IgD-negative memory B cell (primary cell): Measurements from ENCODE around the gene CCT7. TPM values are rescaled to one million over a fixed set of nuclear protein-coding genes. Genes with fewer than 3 reads are reported as not detected.

Source experiments
- H3K27ac Mint-ChIP-seq, 3 donors: one replicate each; pipeline ENCODE4 v1.8.0; 2020 to 2022; ENCODE audit warnings: mild to moderate bottlenecking in 3 of 3, mixed read lengths in 3 of 3, moderate library complexity in 1 of 3
- H3K27me3 Mint-ChIP-seq: one replicate; pipeline ENCODE4 v1.8.0; 2021; ENCODE audit warnings: mixed read lengths
- H3K36me3 Mint-ChIP-seq: one replicate; pipeline ENCODE4 v1.8.0; 2020; ENCODE audit warnings: mild to moderate bottlenecking, mixed read lengths
- H3K4me1 Mint-ChIP-seq, 3 donors: one replicate each; pipeline ENCODE4 v1.8.0; 2020 to 2022; ENCODE audit warnings: mixed read lengths in 3 of 3, mild to moderate bottlenecking in 1 of 3
- H3K4me3 Mint-ChIP-seq, 4 donors: one replicate each; pipeline ENCODE4 v1.8.0; 2020 to 2022; ENCODE audit warnings: mild to moderate bottlenecking in 4 of 4, mixed read lengths in 4 of 4, moderate library complexity in 3 of 4
- H3K9me3 Mint-ChIP-seq, 3 donors: one replicate each; pipeline ENCODE4 v1.8.0; 2020 to 2021; ENCODE audit warnings: mixed read lengths in 3 of 3, mild to moderate bottlenecking in 1 of 3
- polyA plus RNA-seq: library from polyadenylated mRNA; unstranded; fragments of 300-500 nt; fragmentation: Illumina TruSeq; gene quantifications from one replicate; pipeline ENCODE4 v1.2.3, GENCODE V29; 2021

Gene CCT7
- polyA plus RNA-seq, 1 donor from 2014 or later, result 242 TPM

- Mint-ChIP-seq H3K27me3 (peaks cover 1% of the 10 kb centered on the region), H3K4me1 (peaks cover 11 to 23% (median 15%) of the 10 kb centered on the region in 3 donors), H3K4me3 (peak within 1 kb of the TSS; percentile 86 to 95 (median 91)), H3K36me3 (peaks cover 4% of the 10 kb centered on the region), H3K27ac (peak within 1 kb of the TSS; percentile 62 to 87 (median 70)), H3K9me3 (no peaks in the 10 kb centered on the region)
These were observed 50.4 kb downstream of the CCT7 start, which contains the start of gene FBXO41 for GRCh38 chr2:73284296-73285158. FBXO41 (minus strand) TSS chr2:73284478; CDS start chr2:73269630, 14,848 bp downstream.

- Mint-ChIP-seq H3K27ac (peak overlapping the region; percentile 62 to 87 (median 65)), H3K4me3 (peak overlapping the region; percentile 69 to 91 (median 88)), H3K4me1 (peaks cover 11 to 23% (median 19%) of the 10 kb centered on the region in 3 donors), H3K36me3 (peaks cover 2% of the 10 kb centered on the region), H3K9me3 (no peaks in the 10 kb centered on the region), H3K27me3 (peaks cover 3% of the 10 kb centered on the region)
These were observed 51.1 kb downstream of the CCT7 start for GRCh38 chr2:73285159-73285739.

GRCh38 chr2:73286134-73286655 lies 52.1 kb downstream of the CCT7 start:
- Mint-ChIP-seq H3K27ac (peak overlapping the region in 1 of 3 donors; percentile 46), H3K9me3 (no peaks in the 10 kb centered on the region), H3K36me3 (no peaks in the 10 kb centered on the region), H3K27me3 (peaks cover 11% of the 10 kb centered on the region), H3K4me1 (peaks cover 12 to 29% (median 25%) of the 10 kb centered on the region in 3 donors), H3K4me3 (peak overlapping the region in 1 of 4 donors; percentile 69)

GRCh38 chr2:73289304-73289703 lies 55.2 kb downstream of the CCT7 start:
- H3K4me3 Mint-ChIP-seq, result peak overlapping the region in 1 of 4 donors; percentile 77
- peaks cover 4 to 31% (median 21%) of the 10 kb centered on the region in 3 donors for H3K4me1 Mint-ChIP-seq
- no peaks in the 10 kb centered on the region for H3K36me3 Mint-ChIP-seq
- H3K9me3 Mint-ChIP-seq, result peaks cover 0 to under 1% (median 0%) of the 10 kb centered on the region in 3 donors
- H3K27me3 Mint-ChIP-seq, result peaks cover 21% of the 10 kb centered on the region
- peak overlapping the region in 1 of 3 donors; percentile 64 for H3K27ac Mint-ChIP-seq

- Mint-ChIP-seq H3K27me3 (peaks cover 27% of the 10 kb centered on the region), H3K4me1 (peaks cover 4 to 27% (median 19%) of the 10 kb centered on the region in 3 donors), H3K4me3 (peak overlapping the region; percentile 4 to 77 (median 49)), H3K36me3 (no peaks in the 10 kb centered on the region), H3K9me3 (peaks cover 0 to 3% (median 0%) of the 10 kb centered on the region in 3 donors), H3K27ac (peak overlapping the region; percentile 60 to 89 (median 86))
These were observed 56.1 kb downstream of the CCT7 start for GRCh38 chr2:73290049-73290839.

- H3K27ac Mint-ChIP-seq, result peak overlapping the region; percentile 39 to 89 (median 59)
- H3K27me3 Mint-ChIP-seq, result peaks cover 36% of the 10 kb centered on the region
- H3K4me1 Mint-ChIP-seq, result peaks cover 4 to 20% (median 10%) of the 10 kb centered on the region in 3 donors
- peak overlapping the region; percentile 76 to 92 (median 90) for H3K4me3 Mint-ChIP-seq
- H3K9me3 Mint-ChIP-seq, result peaks cover 0 to 4% (median 0%) of the 10 kb centered on the region in 3 donors
- no peaks in the 10 kb centered on the region for H3K36me3 Mint-ChIP-seq
These were observed 57.0 kb downstream of the CCT7 start for GRCh38 chr2:73291093-73291460.

GRCh38 chr2:73291461-73292315 lies 57.6 kb downstream of the CCT7 start:
- Mint-ChIP-seq H3K4me1 (peaks cover 4 to 20% (median 8%) of the 10 kb centered on the region in 3 donors), H3K27me3 (peaks cover 39% of the 10 kb centered on the region), H3K4me3 (peak overlapping the region; percentile 76 to 92 (median 90)), H3K36me3 (no peaks in the 10 kb centered on the region), H3K27ac (peak overlapping the region; percentile 39 to 89 (median 59)), H3K9me3 (peaks cover 0 to 4% (median 0%) of the 10 kb centered on the region in 3 donors)

GRCh38 chr2:73292316-73292905 lies 58.3 kb downstream of the CCT7 start:
- H3K36me3 Mint-ChIP-seq, result no peaks in the 10 kb centered on the region
- H3K4me3 Mint-ChIP-seq, result peak overlapping the region; percentile 45 to 80 (median 62)
- peaks cover 4 to 20% (median 8%) of the 10 kb centered on the region in 3 donors for H3K4me1 Mint-ChIP-seq
- peaks cover 0 to 4% (median 0%) of the 10 kb centered on the region in 3 donors for H3K9me3 Mint-ChIP-seq
- H3K27ac Mint-ChIP-seq, result peak overlapping the region in 2 of 3 donors; percentile 31 to 75
- H3K27me3 Mint-ChIP-seq, result peaks cover 45% of the 10 kb centered on the region

- Mint-ChIP-seq H3K27me3 (peaks cover 50% of the 10 kb centered on the region), H3K36me3 (no peaks in the 10 kb centered on the region), H3K4me3 (peak overlapping the region; percentile 51 to 89 (median 78)), H3K9me3 (peaks cover 0 to 4% (median 0%) of the 10 kb centered on the region in 3 donors), H3K4me1 (peaks cover 4 to 20% (median 8%) of the 10 kb centered on the region in 3 donors), H3K27ac (peak overlapping the region in 2 of 3 donors; percentile 59 to 75)
These were observed 58.9 kb downstream of the CCT7 start for GRCh38 chr2:73292906-73293533.

- H3K9me3 Mint-ChIP-seq, result peaks cover 0 to 4% (median 0%) of the 10 kb centered on the region in 3 donors
- peak within 1 kb of the TSS in 2 of 3 donors; percentile 59 to 75 for H3K27ac Mint-ChIP-seq
- peaks cover 54% of the 10 kb centered on the region for H3K27me3 Mint-ChIP-seq
- H3K4me1 Mint-ChIP-seq, result peaks cover 4 to 20% (median 8%) of the 10 kb centered on the region in 3 donors
- H3K4me3 Mint-ChIP-seq, result peak within 1 kb of the TSS; percentile 51 to 89 (median 78)
- H3K36me3 Mint-ChIP-seq, result no peaks in the 10 kb centered on the region
These were observed 59.5 kb downstream of the CCT7 start, which contains the start of gene EGR4 for GRCh38 chr2:73293534-73294171. EGR4 (minus strand) TSS chr2:73293548; CDS start chr2:73293317, 231 bp downstream.

- no peak overlapping the region for H3K27ac Mint-ChIP-seq
- H3K27me3 Mint-ChIP-seq, result peaks cover 57% of the 10 kb centered on the region
- H3K4me3 Mint-ChIP-seq, result peak overlapping the region in 2 of 4 donors; percentile 8 to 33
- H3K4me1 Mint-ChIP-seq, result peaks cover 4 to 19% (median 8%) of the 10 kb centered on the region in 3 donors
- peaks cover 0 to 4% (median 0%) of the 10 kb centered on the region in 3 donors for H3K9me3 Mint-ChIP-seq
- no peaks in the 10 kb centered on the region for H3K36me3 Mint-ChIP-seq
These were observed 60.1 kb downstream of the CCT7 start for GRCh38 chr2:73294239-73294638.

GRCh38 chr2:73295751-73296400 lies 61.8 kb downstream of the CCT7 start:
- Mint-ChIP-seq H3K9me3 (peaks cover 0 to 4% (median 0%) of the 10 kb centered on the region in 3 donors), H3K27me3 (peaks cover 60% of the 10 kb centered on the region), H3K4me1 (peaks cover 4 to 6% (median 5%) of the 10 kb centered on the region in 3 donors), H3K36me3 (no peaks in the 10 kb centered on the region), H3K27ac (no peak overlapping the region), H3K4me3 (peak overlapping the region in 1 of 4 donors; percentile 42)
